Endothelial cell of umbilical vein (primary cell): ENCODE data around the gene TOR4A. TPM values are rescaled to one million over a fixed set of nuclear protein-coding genes. Genes with fewer than 3 reads are reported as not detected.
"Not testable (repeated sequence)": the region's sequence is repeated elsewhere in the genome, so short reads cannot be mapped to it uniquely, and the experiment has no call there.

Experiments
- BruUV-seq: library from RNA; stranded (reverse); fragments of 400-500 nt; replicated peaks from 2 replicates; lab custom pipeline; 2021; lab: Mats Ljungman, UMichigan
- CTCF ChIA-PET: fragments of 300-600, 350-600 bp; sonication (Branson Sonifier 250); formaldehyde crosslinking; loops from one replicate; lab custom pipeline; 2021; ENCODE audit warnings: antibody characterized with exemption, inconsistent platforms; lab: Charles Lee
- POLR2A ChIA-PET: fragments of 300-600, 350-600 bp; sonication (Branson Sonifier 250); formaldehyde crosslinking; loops from one replicate; lab custom pipeline; 2021; ENCODE audit warnings: antibody characterized with exemption, inconsistent platforms; lab: Charles Lee
- DNase-seq: peaks from one replicate; pipeline ENCODE4 v3.0.0-alpha.2; 2011; ENCODE audit warnings: low read depth, low spot score
- FAIRE-seq: peaks from 2 replicates; lab custom pipeline; 2011; peaks lifted over from hg19 to GRCh38; lab: Jason Lieb, UNC
- H2AFZ ChIP-seq: 2 replicates; pipeline ENCODE4 v1.6.0; 2012; ENCODE audit warnings: low read depth, low read length, control low read depth, inconsistent platforms
- H3K27ac ChIP-seq: 2 replicates; pipeline ENCODE4 v1.5.1; 2011; ENCODE audit warnings: low read depth, mild to moderate bottlenecking, control low read depth, low read length, moderate library complexity; ENCODE audit not compliant: insufficient read depth
- H3K27me3 ChIP-seq, 2 experiments: 2 replicates each; pipeline versions ENCODE4 v1.6.0 to v1.6.1; 2011; ENCODE audit warnings: low read length in 2 of 2, mixed read lengths in 1 of 2; ENCODE audit not compliant: control insufficient read depth in 2 of 2, insufficient read depth in 2 of 2
- H3K36me3 ChIP-seq, 2 experiments: 2 replicates in 1 of 2; 3 replicates in 1 of 2; pipeline ENCODE4 v1.5.1; 2011; ENCODE audit warnings: low read length in 2 of 2, mild to moderate bottlenecking in 1 of 2, moderate library complexity in 1 of 2; ENCODE audit not compliant: control insufficient read depth in 2 of 2, insufficient read depth in 2 of 2; ENCODE audit errors: extremely low read depth in 1 of 2
- H3K4me1 ChIP-seq: 3 replicates; pipeline ENCODE4 v1.5.1; 2011; ENCODE audit warnings: mild to moderate bottlenecking, low read length; ENCODE audit not compliant: control insufficient read depth, insufficient read depth; ENCODE audit errors: extremely low read depth
- H3K4me2 ChIP-seq: 2 replicates; pipeline ENCODE4 v1.6.1; 2011; ENCODE audit warnings: low read length, control low read depth, mixed read lengths; ENCODE audit not compliant: insufficient read depth
- H3K4me3 ChIP-seq, 3 experiments: fragments of 200-600 bp in 1 of 3; sonication (generic), shearing (Covaris generic) in 1 of 3; replicated peaks in 1 of 3; 2 replicates each; pipeline ENCODE4 v1.5.1; 2011 to 2016; ENCODE audit warnings: control low read depth in 3 of 3, low read length in 3 of 3, mild to moderate bottlenecking in 2 of 3, inconsistent platforms in 1 of 3, low read depth in 1 of 3, moderate library complexity in 1 of 3; ENCODE audit not compliant: insufficient read depth in 1 of 3
- H3K79me2 ChIP-seq: 2 replicates; pipeline ENCODE4 v1.6.0; 2012; ENCODE audit warnings: low read length, inconsistent platforms; ENCODE audit not compliant: control insufficient read depth, insufficient read depth
- H3K9ac ChIP-seq: replicated peaks from 2 replicates; pipeline ENCODE3; 2011; ENCODE audit warnings: low read length, control low read depth; ENCODE audit not compliant: insufficient read depth; ENCODE audit errors: extremely low read depth
- H3K9me1 ChIP-seq: replicated peaks from 3 replicates; pipeline ENCODE4 v1.6.0; 2011; ENCODE audit warnings: mild to moderate bottlenecking, low read length; ENCODE audit not compliant: control insufficient read depth, insufficient read depth; ENCODE audit errors: extremely low read depth
- H3K9me3 ChIP-seq: replicated peaks from 2 replicates; pipeline ENCODE4 v1.5.1; 2012; ENCODE audit warnings: low read length, inconsistent platforms; ENCODE audit not compliant: control insufficient read depth, insufficient read depth
- H4K20me1 ChIP-seq: replicated peaks from 2 replicates; pipeline ENCODE3; 2011; ENCODE audit warnings: mild to moderate bottlenecking, low read length; ENCODE audit not compliant: control insufficient read depth, insufficient read depth; ENCODE audit errors: extremely low read depth
- FOS ChIP-seq: IDR thresholded peaks from 2 replicates; pipeline ENCODE4 v1.6.1; 2011; ENCODE audit warnings: mild to moderate bottlenecking, low read length, moderate library complexity, borderline replicate concordance; ENCODE audit not compliant: insufficient read depth
- POLR2AphosphoS5 ChIP-seq: IDR thresholded peaks from 2 replicates; pipeline ENCODE4 v1.6.1; 2012; ENCODE audit warnings: low read depth, mild to moderate bottlenecking, control low read depth, low read length, moderate library complexity; ENCODE audit not compliant: insufficient read depth
- dilution Hi-C: fragments of 300-500 bp; cut with MboI; formaldehyde crosslinking; loops from one replicate; pipeline ENCODE4 v1.15.0; 2019; ENCODE audit warnings: low sequenced_read_pairs; ENCODE audit not compliant: extremely low pct_ligation_motif_present
- intact Hi-C: fragments of 100-400 bp; cut with micrococcal nuclease; formaldehyde crosslinking; loops from one replicate; pipeline ENCODE4 v1.10.0; 2022
- polyA plus RNA-seq, 4 experiments: library from polyadenylated mRNA; depleted of rRNA in 3 of 4; stranded (reverse) in 3 of 4; unstranded in 1 of 4; fragments of >200 nt; gene quantifications; 2 replicates each; pipeline versions ENCODE4 v1.2.1 to v1.2.3, GENCODE V29; 2011 to 2012; ENCODE audit warnings: missing spikeins in 1 of 4
- total RNA-seq: library from RNA; stranded (reverse); gene quantifications from 2 replicates; pipeline ENCODE4 v1.2.3, GENCODE V29; 2021
- TF ChIP-seq, protein P1 (sequence below), 2 donors: IDR thresholded peaks; 1 replicate in 1 of 2; 2 replicates in 1 of 2; pipeline ENCODE4 v1.5.1; 2011; ENCODE audit warnings: low read length in 2 of 2, mild to moderate bottlenecking in 2 of 2, moderate library complexity in 2 of 2, control low read depth in 1 of 2, inconsistent platforms in 1 of 2, low read depth in 1 of 2; ENCODE audit not compliant: insufficient read depth in 1 of 2; ENCODE audit errors: extremely low read depth in 1 of 2

TOR4A gene
- total and polyA plus RNA-seq, 2 donors (not counting 3 experiments of a cell fraction or from before 2014, with no cell fraction given), result 32.4 to 48.0 TPM

- BruUV-seq, H3K9me3 ChIP-seq, H3K4me1 ChIP-seq, H2AFZ ChIP-seq, FAIRE-seq, H3K9ac ChIP-seq, H3K27ac ChIP-seq, H3K4me2 ChIP-seq, POLR2A ChIA-PET, H3K4me3 ChIP-seq, H4K20me1 ChIP-seq, H3K9me1 ChIP-seq, H3K79me2 ChIP-seq, dilution Hi-C loops, H3K27me3 ChIP-seq: not testable (repeated sequence)
- TF ChIP-seq, protein P1, sequence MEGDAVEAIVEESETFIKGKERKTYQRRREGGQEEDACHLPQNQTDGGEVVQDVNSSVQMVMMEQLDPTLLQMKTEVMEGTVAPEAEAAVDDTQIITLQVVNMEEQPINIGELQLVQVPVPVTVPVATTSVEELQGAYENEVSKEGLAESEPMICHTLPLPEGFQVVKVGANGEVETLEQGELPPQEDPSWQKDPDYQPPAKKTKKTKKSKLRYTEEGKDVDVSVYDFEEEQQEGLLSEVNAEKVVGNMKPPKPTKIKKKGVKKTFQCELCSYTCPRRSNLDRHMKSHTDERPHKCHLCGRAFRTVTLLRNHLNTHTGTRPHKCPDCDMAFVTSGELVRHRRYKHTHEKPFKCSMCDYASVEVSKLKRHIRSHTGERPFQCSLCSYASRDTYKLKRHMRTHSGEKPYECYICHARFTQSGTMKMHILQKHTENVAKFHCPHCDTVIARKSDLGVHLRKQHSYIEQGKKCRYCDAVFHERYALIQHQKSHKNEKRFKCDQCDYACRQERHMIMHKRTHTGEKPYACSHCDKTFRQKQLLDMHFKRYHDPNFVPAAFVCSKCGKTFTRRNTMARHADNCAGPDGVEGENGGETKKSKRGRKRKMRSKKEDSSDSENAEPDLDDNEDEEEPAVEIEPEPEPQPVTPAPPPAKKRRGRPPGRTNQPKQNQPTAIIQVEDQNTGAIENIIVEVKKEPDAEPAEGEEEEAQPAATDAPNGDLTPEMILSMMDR (IDR thresholded peaks at IDR 0.05; ENCODE audit: extremely low read depth in 1 of 2, insufficient read depth in 1 of 2, low read depth in 1 of 2, low read length in 2 of 2), result peak; percentile 27 to 30
- CTCF ChIA-PET, result interaction anchor here (1.2 to 3.1 kb wide), 5 partner anchors 15 to 139 kb away, joined by 3 to 23 read pairs (median 4); partner anchors contain the start of gene TOR4A
- intact Hi-C loops, result loop anchor here (1.0 kb wide), 1 partner anchor 26 kb away; no protein-coding TSS in a partner anchor
- DNase-seq, result peak; percentile 29
- H3K36me3 ChIP-seq, result peaks cover 2 to 25% of the 10 kb centered on the region in 2 experiments
Measured at GRCh38 chr9:137262173-137262908, 15.2 kb upstream of the TOR4A start.

DNA sequence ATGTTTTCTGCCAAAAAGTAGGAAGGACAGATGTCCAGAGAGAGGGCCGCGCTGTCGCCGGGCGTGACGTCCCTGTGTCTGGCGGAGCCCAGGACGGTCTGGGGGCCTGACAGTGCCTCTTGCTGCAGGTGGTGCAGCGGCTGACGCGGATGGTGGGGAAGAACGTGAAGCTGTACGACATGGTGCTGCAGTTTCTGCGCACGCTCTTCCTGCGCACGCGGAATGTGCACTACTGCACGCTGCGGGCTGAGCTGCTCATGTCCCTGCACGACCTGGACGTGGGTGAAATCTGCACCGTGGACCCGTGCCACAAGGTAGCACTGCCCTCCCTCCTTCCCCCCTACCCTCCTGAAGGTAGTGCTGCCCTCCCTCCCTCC, 14.6 kb upstream of the TOR4A start:
- no peaks in the 10 kb centered on the region for H3K79me2 ChIP-seq
- H4K20me1 ChIP-seq, result no peaks in the 10 kb centered on the region
- CTCF ChIA-PET, result interaction anchor here (1.8 to 3.1 kb wide), 3 partner anchors 14 to 140 kb away, joined by 4 to 23 read pairs (median 9); partner anchors contain the start of gene TOR4A
- no peak overlapping the region for H3K27ac ChIP-seq
- H3K4me1 ChIP-seq, result peaks cover 3% of the 10 kb centered on the region
- no peak overlapping the region for H3K9ac ChIP-seq
- DNase-seq, result no peak
- no peak overlapping the region for H3K4me2 ChIP-seq
- peaks cover 2 to 25% of the 10 kb centered on the region in 2 experiments for H3K36me3 ChIP-seq
- BruUV-seq, result no TSS peak
- POLR2A ChIA-PET, result no interaction called here
- dilution Hi-C loops (no loop called here), intact Hi-C loops (loop anchor here (1.0 kb wide), 1 partner anchor 27 kb away; no protein-coding TSS in a partner anchor)
- peak; percentile 27 for TF ChIP-seq POLR2AphosphoS5
- TF ChIP-seq FOS, result no peak
- H3K9me3 ChIP-seq, result no peaks in the 10 kb centered on the region
- no peak overlapping the region for H3K4me3 ChIP-seq
- no peak for FAIRE-seq
- H3K9me1 ChIP-seq, result no peaks in the 10 kb centered on the region
- no peaks in the 10 kb centered on the region for H3K27me3 ChIP-seq
- H2AFZ ChIP-seq, result no peak overlapping the region
